GM12865 (cell line): Measurements from ENCODE around the gene EIF4A2.
A peak's percentile ranks its signal among the peaks of the same experiment; 100 is the strongest.
"Not testable (repeated sequence)": the region's sequence is repeated elsewhere in the genome, so short reads cannot be mapped to it uniquely, and the experiment has no call there.

Experiments
- DNase-seq: peaks from one replicate; pipeline ENCODE4 v3.0.0; 2010; ENCODE audit warnings: low read depth
- H3K4me3 ChIP-seq: 2 replicates; pipeline ENCODE4 v1.5.1; 2011; ENCODE audit warnings: mild to moderate bottlenecking, low read depth, low read length, control low read depth
- TF ChIP-seq, protein P1 (sequence below): IDR thresholded peaks from 2 replicates; pipeline ENCODE4 v1.5.1; 2011; ENCODE audit warnings: low read length, control low read depth, low read depth, inconsistent platforms; ENCODE audit not compliant: insufficient read depth; ENCODE audit errors: missing control alignments

Gene EIF4A2

DNA sequence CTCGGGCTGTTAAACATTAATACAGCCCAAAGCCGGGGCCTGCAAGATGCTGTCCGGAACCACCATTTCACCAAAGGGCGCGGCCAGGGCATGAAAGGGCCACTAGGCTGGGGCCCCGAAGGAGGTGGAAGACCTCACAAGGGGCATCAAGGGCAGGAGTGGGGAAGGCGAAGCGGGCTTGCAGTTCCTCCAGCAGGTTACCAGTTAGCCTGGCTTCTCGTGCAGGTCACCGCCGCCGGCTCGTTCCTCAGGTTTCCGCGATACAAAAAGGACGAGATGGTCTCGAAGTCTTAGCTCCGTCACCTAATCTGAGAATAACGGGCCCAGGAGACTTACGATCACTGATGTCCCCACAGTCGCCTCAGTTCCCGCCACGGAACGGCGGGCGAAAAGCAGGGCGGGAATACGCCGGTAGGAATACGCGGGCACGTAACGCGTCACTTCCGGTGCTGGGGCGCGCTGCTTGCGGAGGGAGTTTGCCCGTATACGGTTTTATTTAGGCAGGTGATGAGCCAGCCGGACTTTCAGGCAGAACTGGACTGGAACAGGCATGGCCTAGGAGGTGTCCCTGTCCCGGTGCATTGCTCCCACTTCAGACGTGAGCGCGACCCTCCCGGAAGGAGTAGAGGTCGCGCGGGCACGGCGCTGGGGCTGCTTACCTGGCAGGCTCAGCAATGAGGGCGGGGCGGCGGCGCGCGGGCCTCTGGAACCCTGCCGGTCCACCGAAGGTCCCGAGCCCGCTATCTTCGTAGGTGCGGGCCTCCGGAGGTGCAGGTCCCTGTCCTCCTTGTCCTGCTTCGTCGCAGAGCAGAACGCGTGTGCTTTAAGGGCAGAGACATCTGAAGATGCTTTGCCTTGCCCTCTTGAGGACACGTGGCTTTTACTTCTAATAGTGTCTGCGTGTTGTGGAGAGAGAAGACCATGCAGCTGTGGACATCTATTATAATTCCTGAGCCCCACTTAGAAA is 23.0 kb downstream of the EIF4A2 start, which contains the start of gene RFC4:
Gene RFC4, minus strand, starts transcription at position 394 of the 967 bp plus-strand sequence. CDS start 1,769 bp downstream, outside the sequence.
- peak within 1 kb of the TSS; percentile 69 for H3K4me3 ChIP-seq
- peak; percentile 89 for DNase-seq
- TF ChIP-seq, protein P1, sequence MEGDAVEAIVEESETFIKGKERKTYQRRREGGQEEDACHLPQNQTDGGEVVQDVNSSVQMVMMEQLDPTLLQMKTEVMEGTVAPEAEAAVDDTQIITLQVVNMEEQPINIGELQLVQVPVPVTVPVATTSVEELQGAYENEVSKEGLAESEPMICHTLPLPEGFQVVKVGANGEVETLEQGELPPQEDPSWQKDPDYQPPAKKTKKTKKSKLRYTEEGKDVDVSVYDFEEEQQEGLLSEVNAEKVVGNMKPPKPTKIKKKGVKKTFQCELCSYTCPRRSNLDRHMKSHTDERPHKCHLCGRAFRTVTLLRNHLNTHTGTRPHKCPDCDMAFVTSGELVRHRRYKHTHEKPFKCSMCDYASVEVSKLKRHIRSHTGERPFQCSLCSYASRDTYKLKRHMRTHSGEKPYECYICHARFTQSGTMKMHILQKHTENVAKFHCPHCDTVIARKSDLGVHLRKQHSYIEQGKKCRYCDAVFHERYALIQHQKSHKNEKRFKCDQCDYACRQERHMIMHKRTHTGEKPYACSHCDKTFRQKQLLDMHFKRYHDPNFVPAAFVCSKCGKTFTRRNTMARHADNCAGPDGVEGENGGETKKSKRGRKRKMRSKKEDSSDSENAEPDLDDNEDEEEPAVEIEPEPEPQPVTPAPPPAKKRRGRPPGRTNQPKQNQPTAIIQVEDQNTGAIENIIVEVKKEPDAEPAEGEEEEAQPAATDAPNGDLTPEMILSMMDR = no peak

DNA sequence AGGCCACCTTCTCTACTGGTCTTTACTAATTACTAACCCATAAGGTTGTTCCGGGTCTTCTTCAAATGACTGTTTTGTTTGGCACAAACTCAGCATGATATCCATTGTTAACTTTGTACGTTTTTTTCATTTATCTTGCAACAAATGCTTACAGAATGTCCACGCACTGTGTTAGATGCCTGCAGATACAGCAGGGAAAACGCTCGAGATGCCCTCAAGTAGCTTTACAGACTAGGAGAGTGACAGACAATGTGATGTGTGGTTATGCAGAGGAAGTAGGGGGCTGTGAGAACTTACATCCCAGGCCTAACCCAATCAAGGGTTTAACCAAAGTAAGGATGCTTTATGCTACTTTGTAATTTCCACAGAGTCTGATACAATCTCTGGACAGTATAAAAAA is 23.9 kb downstream of the EIF4A2 start:
- peak overlapping the region; percentile 69 for H3K4me3 ChIP-seq
- DNase-seq = peak; percentile 28
- TF ChIP-seq, protein P1 = no peak

DNA sequence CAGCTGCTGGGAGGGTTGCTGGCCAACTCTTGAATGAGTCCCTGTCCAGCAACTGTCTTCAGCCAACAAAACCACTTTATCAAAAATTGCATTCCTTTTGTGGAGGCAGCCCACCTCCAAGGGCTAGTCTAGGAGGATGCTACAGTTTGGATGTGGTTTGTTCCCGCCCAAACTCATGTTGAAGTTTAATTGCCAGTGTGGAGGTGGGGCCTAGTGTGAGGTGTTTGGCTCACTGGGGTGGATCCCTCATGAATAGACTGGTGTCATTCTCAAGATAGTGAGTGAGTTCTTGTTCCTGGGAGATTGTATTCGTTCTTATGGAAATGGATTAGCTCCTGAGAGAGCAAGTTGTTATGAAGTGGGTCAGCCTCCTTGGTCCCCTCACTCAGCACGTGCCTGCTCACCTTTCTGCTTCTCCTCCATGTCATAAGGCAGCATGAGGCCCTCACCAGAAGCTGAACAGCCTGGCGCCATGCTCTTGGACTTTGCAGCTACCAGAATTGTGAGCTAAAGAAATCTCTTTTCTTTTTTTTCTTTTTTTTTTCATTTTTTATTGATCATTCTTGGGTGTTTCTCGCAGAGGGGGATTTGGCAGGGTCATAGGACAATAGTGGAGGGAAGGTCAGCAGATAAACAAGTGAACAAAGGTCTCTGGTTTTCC is 27.1 kb downstream of the EIF4A2 start:
- no peak overlapping the region for H3K4me3 ChIP-seq
- TF ChIP-seq, protein P1 = no peak
- no peak for DNase-seq

DNA sequence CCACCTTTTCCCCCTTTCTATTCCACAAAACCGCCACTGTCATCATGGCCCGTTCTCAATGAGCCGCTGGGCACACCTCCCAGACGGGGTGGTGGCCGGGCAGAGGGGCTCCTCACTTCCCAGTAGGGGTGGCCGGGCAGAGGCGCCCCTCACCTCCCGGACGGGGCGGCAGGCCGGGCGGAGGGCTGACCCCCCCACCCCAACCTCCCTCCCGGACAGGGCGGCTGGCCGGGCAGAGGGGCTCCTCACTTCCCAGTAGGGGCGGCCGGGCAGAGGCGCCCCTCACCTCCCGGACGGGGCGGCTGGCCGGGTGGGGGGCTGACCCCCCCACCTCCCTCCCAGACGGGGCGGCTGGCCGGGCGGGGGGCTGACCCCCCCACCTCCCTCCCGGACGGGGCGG is 27.9 kb downstream of the EIF4A2 start:
- not testable (repeated sequence) for DNase-seq, H3K4me3 ChIP-seq

DNA sequence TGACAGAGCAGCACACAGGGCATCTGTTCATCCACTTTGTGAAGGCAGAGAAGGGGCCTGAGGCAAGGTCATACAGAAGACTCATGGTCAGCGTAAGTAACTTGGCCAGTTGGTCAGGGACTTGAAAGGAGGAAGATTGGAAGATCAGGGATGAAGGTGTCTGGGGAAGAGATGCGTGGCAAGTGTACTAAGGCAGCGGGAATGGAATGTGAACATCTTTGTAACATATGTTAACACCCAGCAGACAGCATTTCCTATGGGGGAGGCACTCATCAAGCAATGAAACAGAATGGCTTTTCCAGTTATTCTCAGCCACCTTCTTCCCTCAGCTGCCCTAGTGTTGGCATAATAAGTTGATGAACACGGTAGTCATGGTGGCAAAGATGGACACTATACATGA is 30.7 kb downstream of the EIF4A2 start:
- DNase-seq = no peak
- TF ChIP-seq, protein P1 = no peak
- no peak overlapping the region for H3K4me3 ChIP-seq

DNA sequence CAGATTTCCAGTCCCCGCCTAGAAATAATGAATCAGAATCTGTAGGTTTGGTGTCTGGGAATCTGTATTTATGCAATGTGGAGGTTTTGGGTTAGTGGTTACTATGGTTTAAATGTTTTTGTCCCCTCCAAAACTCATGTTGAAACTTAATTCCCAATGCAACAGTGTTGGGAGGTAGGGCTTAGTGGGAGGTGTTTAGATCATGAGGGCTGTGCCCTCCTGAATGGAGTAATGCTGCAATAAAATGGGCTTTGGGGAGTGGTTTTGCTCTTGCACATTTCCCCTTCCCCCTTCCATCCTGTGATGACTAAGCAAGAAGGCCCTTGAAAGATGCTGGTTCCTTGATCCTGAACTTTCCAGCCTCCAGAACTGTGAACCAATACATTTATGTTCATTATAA is 32.1 kb downstream of the EIF4A2 start:
- no peak for DNase-seq
- TF ChIP-seq, protein P1 = no peak

DNA sequence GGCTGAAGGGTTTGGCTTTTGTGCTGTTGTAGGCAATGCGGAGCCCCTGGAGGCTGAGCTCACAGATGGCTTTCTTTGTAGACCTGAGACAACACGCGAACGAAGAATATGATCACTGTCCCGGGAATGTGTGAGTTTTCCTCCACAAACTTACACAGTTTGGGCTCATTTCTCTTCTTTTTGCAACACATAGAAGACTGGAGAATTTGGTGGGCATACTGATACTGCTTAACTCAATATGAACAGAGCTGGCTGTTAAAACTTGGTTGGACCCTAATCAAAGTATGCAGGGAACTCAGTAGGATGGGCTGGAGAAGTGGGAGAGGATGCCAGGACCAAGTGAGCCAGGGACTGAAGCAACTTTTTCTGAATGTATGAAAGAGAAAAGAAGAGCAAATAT is 35.1 kb downstream of the EIF4A2 start:
- no peak overlapping the region for H3K4me3 ChIP-seq
- TF ChIP-seq, protein P1 = no peak
- no peak for DNase-seq

More for the DNA sequence above, 32.1 kb downstream of the EIF4A2 start:
- H3K4me3 ChIP-seq = no peak overlapping the region
